Measurements from ENCODE around the gene C1orf116. TPM values are rescaled to one million over a fixed set of nuclear protein-coding genes. Genes with fewer than 3 reads are reported as not detected.

Gene C1orf116
- polyA plus RNA-seq, 3 donors, result 0.03 to 0.04 TPM; not detected in 1

GRCh38 chr1:207078578-207079132, 46.1 kb upstream of the C1orf116 start:
- H4K20me1 ChIP-seq (ENCODE audit: insufficient read depth, low read length), result no peaks in the 10 kb centered on the region
- peaks cover 0 to 7% of the 10 kb centered on the region in 2 donors for H3K36me3 ChIP-seq (replicated peaks in 1 of 2; ENCODE audit: control insufficient read depth in 1 of 2, insufficient read depth in 2 of 2, low read length in 2 of 2)
- Mint-ChIP-seq H3K27ac (no peak overlapping the region), H3K4me3 (no peak overlapping the region), H3K36me3 (peaks cover 3 to 24% of the 10 kb centered on the region in 2 donors), H3K27me3 (ENCODE audit: low read depth in 3 of 3) (peaks cover 3 to 6% (median 3%) of the 10 kb centered on the region in 3 donors), H3K9me3 (no peaks in the 10 kb centered on the region), H3K4me1 (peaks cover 5% of the 10 kb centered on the region)
- no peak for TF ChIP-seq CTCF (IDR thresholded peaks at IDR 0.05)
- no peaks in the 10 kb centered on the region for H3K79me2 ChIP-seq (ENCODE audit: insufficient read depth, low read length)
- WGBS (ENCODE audit: insufficient coverage), result over 99% methylated on average over 9 of the region's 11 CpGs
- DNase-seq, result no peak
- intact Hi-C loops (cut with micrococcal nuclease), result no loop called here
- no peaks in the 10 kb centered on the region for H3K9me3 ChIP-seq (replicated peaks in 1 of 2; ENCODE audit: control insufficient read depth in 1 of 2, insufficient read depth in 1 of 2, low read length in 2 of 2)
- no peak overlapping the region for H2AFZ ChIP-seq (ENCODE audit: insufficient read depth, low read depth, low read length, poor library complexity, severe bottlenecking)
- H3K9ac ChIP-seq (ENCODE audit: insufficient read depth, low read length, poor library complexity, severe bottlenecking), result no peak overlapping the region
- H3K4me3 ChIP-seq (replicated peaks in 1 of 3; ENCODE audit: low read depth in 2 of 3, low read length in 3 of 3), result no peak overlapping the region
- H3K4me1 ChIP-seq (ENCODE audit: control insufficient read depth in 1 of 2, insufficient read depth in 2 of 2, low read length in 2 of 2), result peaks cover 0 to 6% of the 10 kb centered on the region in 2 donors
- H3K27ac ChIP-seq (ENCODE audit: low read depth in 1 of 2, low read length in 2 of 2), result no peak overlapping the region
- no peak overlapping the region for H3K4me2 ChIP-seq (replicated peaks; ENCODE audit: extremely low read depth, low read length, poor library complexity, severe bottlenecking)
- H3K27me3 ChIP-seq (ENCODE audit: control insufficient read depth in 2 of 2, insufficient read depth in 2 of 2, low read length in 2 of 2), result no peaks in the 10 kb centered on the region

- no peaks in the 10 kb centered on the region for H3K9me3 Mint-ChIP-seq
- H3K4me2 ChIP-seq (replicated peaks; ENCODE audit: extremely low read depth, low read length, poor library complexity, severe bottlenecking), result no peak overlapping the region
- 27% methylated on average over 3 of the region's 6 CpGs for WGBS (ENCODE audit: insufficient coverage)
- H3K9me3 ChIP-seq (replicated peaks in 1 of 2; ENCODE audit: control insufficient read depth in 1 of 2, insufficient read depth in 1 of 2, low read length in 2 of 2), result no peaks in the 10 kb centered on the region
- H3K36me3 Mint-ChIP-seq, result peaks cover 5 to 34% of the 10 kb centered on the region in 2 donors
- peaks cover 5% of the 10 kb centered on the region for H3K4me1 Mint-ChIP-seq
- H3K27ac Mint-ChIP-seq, result peak overlapping the region in 1 of 7 donors; percentile 62
- no peak overlapping the region for H3K27ac ChIP-seq (ENCODE audit: low read depth in 1 of 2, low read length in 2 of 2)
- H3K9ac ChIP-seq (ENCODE audit: insufficient read depth, low read length, poor library complexity, severe bottlenecking), result no peak overlapping the region
- intact Hi-C loops (cut with micrococcal nuclease), result no loop called here
- H2AFZ ChIP-seq (ENCODE audit: insufficient read depth, low read depth, low read length, poor library complexity, severe bottlenecking), result no peak overlapping the region
- H3K4me3 ChIP-seq (replicated peaks in 1 of 3; ENCODE audit: low read depth in 2 of 3, low read length in 3 of 3), result no peak overlapping the region
- DNase-seq, result peak; percentile 68 to 75 (median 71)
- no peak overlapping the region for H3K4me3 Mint-ChIP-seq
- H3K27me3 Mint-ChIP-seq (ENCODE audit: low read depth in 3 of 3), result peaks cover 0 to 3% (median 2%) of the 10 kb centered on the region in 3 donors
- peak; percentile 90 for TF ChIP-seq CTCF (IDR thresholded peaks at IDR 0.05)
- H3K79me2 ChIP-seq (ENCODE audit: insufficient read depth, low read length), result no peaks in the 10 kb centered on the region
- peaks cover 0 to 6% of the 10 kb centered on the region in 2 donors for H3K4me1 ChIP-seq (ENCODE audit: control insufficient read depth in 1 of 2, insufficient read depth in 2 of 2, low read length in 2 of 2)
- no peaks in the 10 kb centered on the region for H4K20me1 ChIP-seq (ENCODE audit: insufficient read depth, low read length)
- peaks cover 3 to 9% of the 10 kb centered on the region in 2 donors for H3K36me3 ChIP-seq (replicated peaks in 1 of 2; ENCODE audit: control insufficient read depth in 1 of 2, insufficient read depth in 2 of 2, low read length in 2 of 2)
- H3K27me3 ChIP-seq (ENCODE audit: control insufficient read depth in 2 of 2, insufficient read depth in 2 of 2, low read length in 2 of 2), result no peaks in the 10 kb centered on the region
These were observed 45.2 kb upstream of the C1orf116 start for GRCh38 chr1:207077470-207078377.
